Measurements from ENCODE around the gene RSPH3. TPM values are rescaled to one million over a fixed set of nuclear protein-coding genes. Genes with fewer than 3 reads are reported as not detected.

RSPH3 gene
- total and polyA plus RNA-seq, 4 donors = 1.7 to 4.6 (median 3.3) TPM

- WGBS = 93% methylated on average over 4 of the region's 4 CpGs
- Histone ChIP-seq H3K27ac (ENCODE audit: low read depth in 1 of 2, low read length in 2 of 2) (no peak overlapping the region), H3K27me3 (ENCODE audit: control insufficient read depth in 4 of 4, insufficient read depth in 4 of 4, low read length in 3 of 4) (no peaks in the 10 kb centered on the region), H3K36me3 (ENCODE audit: control insufficient read depth in 4 of 4, insufficient read depth in 3 of 4, low read depth in 1 of 4, low read length in 3 of 4) (peaks cover 0 to 2% (median 0%) of the 10 kb centered on the region in 4 donors), H3K4me1 (ENCODE audit: control insufficient read depth in 4 of 4, insufficient read depth in 4 of 4, low read length in 3 of 4) (peaks cover 3 to 13% (median 7%) of the 10 kb centered on the region in 4 donors), H3K4me3 (ENCODE audit: low read depth in 1 of 3, low read length in 3 of 3) (no peak overlapping the region), H3K9me3 (ENCODE audit: control insufficient read depth in 4 of 4, low read length in 3 of 4) (no peaks in the 10 kb centered on the region), H3K9ac (ENCODE audit: low read depth in 1 of 2, low read length in 2 of 2) (no peak overlapping the region)
- TF ChIP-seq FOXA2 (IDR thresholded peaks at IDR 0.05) (no peak), SP1 (IDR thresholded peaks at IDR 0.05) (no peak), RXRA (IDR thresholded peaks at IDR 0.05) (no peak)
- DNase-seq (ENCODE audit: low spot score) = no peak
These were observed 40.5 kb downstream of the RSPH3 start for GRCh38 chr6:158959552-158959951.

DNA sequence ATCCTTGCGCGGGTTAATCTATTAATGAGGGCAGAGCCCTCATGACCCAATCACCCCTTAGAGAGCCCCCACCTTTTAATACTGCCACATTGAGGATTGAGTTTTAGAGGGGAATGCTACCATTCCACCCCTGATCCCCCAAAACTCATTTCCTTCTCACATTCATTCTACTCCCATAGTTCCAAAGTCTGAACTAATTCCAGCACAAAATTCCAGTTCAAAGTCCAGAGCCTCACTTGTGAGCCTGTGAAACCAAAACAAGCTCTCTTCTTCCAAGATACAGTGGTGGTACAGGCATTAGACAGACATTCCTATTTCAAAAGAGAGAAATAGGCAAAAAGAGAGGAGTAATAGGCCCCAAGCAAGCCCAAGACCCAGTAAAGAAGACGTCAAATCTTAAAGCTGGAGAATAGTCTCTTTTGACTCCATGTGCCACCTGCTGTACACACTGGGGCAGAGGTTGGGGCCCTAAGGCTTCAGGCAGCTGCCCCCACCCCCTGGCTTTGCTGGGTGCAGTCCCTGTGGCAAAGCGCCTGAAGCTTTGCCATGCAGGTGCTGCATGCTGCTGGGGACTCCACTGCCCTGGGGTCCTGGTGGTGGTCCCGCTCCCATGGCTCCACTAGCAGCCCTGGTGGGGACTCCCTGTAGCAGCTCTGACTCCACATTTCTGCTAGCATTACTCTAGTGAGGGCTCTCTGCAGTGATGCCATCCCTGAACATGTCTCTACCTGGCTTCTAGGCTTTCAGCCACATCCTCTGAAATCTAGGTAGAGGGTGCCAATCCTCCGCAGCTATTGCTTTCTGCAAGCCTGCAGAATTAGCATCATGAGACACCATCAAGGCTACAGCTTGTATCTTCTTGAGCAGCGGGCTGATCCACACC lies 41.3 kb downstream of the RSPH3 start:
- H3K27ac ChIP-seq (ENCODE audit: low read depth in 1 of 2, low read length in 2 of 2) = no peak overlapping the region
- no peak for DNase-seq (ENCODE audit: low spot score)
- no peaks in the 10 kb centered on the region for H3K27me3 ChIP-seq (ENCODE audit: control insufficient read depth in 4 of 4, insufficient read depth in 4 of 4, low read length in 3 of 4)

More for the DNA sequence above, 41.3 kb downstream of the RSPH3 start:
- Histone ChIP-seq H3K9ac (ENCODE audit: low read depth in 1 of 2, low read length in 2 of 2) (no peak overlapping the region), H3K36me3 (ENCODE audit: control insufficient read depth in 4 of 4, insufficient read depth in 3 of 4, low read depth in 1 of 4, low read length in 3 of 4) (peaks cover 0 to 2% (median 0%) of the 10 kb centered on the region in 4 donors), H3K9me3 (ENCODE audit: control insufficient read depth in 4 of 4, low read length in 3 of 4) (no peaks in the 10 kb centered on the region), H3K4me1 (ENCODE audit: control insufficient read depth in 4 of 4, insufficient read depth in 4 of 4, low read length in 3 of 4) (peaks cover 3 to 13% (median 7%) of the 10 kb centered on the region in 4 donors), H3K4me3 (ENCODE audit: low read depth in 1 of 3, low read length in 3 of 3) (no peak overlapping the region)
- 89% methylated on average over 7 of the region's 7 CpGs for WGBS
- TF ChIP-seq HNF4A (conservative IDR thresholded peaks at IDR 0.05) (peak; percentile 92 to 97), JUND (IDR thresholded peaks at IDR 0.05) (no peak), RXRA (IDR thresholded peaks at IDR 0.05) (peak in 1 of 2 donors; percentile 48), FOXA2 (IDR thresholded peaks at IDR 0.05) (no peak), GABPA (IDR thresholded peaks at IDR 0.05 in 1 of 2, conservative IDR thresholded peaks at IDR 0.05 in 1 of 2) (no peak), ZBTB33 (IDR thresholded peaks at IDR 0.05) (no peak), YY1 (IDR thresholded peaks at IDR 0.05) (no peak), RAD21 (IDR thresholded peaks at IDR 0.05) (peak in 1 of 2 donors; percentile 33), SP1 (IDR thresholded peaks at IDR 0.05) (peak; percentile 88), FOXA1 (IDR thresholded peaks at IDR 0.05) (no peak), HNF4G (IDR thresholded peaks at IDR 0.05) (peak; percentile 88), MAX (IDR thresholded peaks at IDR 0.05) (no peak), TAF1 (conservative IDR thresholded peaks at IDR 0.05) (no peak), EGR1 (IDR thresholded peaks at IDR 0.05; ENCODE audit: low read depth in 2 of 2) (no peak), NR2F2 (IDR thresholded peaks at IDR 0.05) (no peak)
- TF ChIP-seq, protein P1, sequence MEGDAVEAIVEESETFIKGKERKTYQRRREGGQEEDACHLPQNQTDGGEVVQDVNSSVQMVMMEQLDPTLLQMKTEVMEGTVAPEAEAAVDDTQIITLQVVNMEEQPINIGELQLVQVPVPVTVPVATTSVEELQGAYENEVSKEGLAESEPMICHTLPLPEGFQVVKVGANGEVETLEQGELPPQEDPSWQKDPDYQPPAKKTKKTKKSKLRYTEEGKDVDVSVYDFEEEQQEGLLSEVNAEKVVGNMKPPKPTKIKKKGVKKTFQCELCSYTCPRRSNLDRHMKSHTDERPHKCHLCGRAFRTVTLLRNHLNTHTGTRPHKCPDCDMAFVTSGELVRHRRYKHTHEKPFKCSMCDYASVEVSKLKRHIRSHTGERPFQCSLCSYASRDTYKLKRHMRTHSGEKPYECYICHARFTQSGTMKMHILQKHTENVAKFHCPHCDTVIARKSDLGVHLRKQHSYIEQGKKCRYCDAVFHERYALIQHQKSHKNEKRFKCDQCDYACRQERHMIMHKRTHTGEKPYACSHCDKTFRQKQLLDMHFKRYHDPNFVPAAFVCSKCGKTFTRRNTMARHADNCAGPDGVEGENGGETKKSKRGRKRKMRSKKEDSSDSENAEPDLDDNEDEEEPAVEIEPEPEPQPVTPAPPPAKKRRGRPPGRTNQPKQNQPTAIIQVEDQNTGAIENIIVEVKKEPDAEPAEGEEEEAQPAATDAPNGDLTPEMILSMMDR (IDR thresholded peaks at IDR 0.05; ENCODE audit: low read depth, low read length, missing input control) = no peak
- TF ChIP-seq, protein P2, sequence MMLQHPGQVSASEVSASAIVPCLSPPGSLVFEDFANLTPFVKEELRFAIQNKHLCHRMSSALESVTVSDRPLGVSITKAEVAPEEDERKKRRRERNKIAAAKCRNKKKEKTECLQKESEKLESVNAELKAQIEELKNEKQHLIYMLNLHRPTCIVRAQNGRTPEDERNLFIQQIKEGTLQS (IDR thresholded peaks at IDR 0.05) = no peak
- TF ChIP-seq, protein P3, sequence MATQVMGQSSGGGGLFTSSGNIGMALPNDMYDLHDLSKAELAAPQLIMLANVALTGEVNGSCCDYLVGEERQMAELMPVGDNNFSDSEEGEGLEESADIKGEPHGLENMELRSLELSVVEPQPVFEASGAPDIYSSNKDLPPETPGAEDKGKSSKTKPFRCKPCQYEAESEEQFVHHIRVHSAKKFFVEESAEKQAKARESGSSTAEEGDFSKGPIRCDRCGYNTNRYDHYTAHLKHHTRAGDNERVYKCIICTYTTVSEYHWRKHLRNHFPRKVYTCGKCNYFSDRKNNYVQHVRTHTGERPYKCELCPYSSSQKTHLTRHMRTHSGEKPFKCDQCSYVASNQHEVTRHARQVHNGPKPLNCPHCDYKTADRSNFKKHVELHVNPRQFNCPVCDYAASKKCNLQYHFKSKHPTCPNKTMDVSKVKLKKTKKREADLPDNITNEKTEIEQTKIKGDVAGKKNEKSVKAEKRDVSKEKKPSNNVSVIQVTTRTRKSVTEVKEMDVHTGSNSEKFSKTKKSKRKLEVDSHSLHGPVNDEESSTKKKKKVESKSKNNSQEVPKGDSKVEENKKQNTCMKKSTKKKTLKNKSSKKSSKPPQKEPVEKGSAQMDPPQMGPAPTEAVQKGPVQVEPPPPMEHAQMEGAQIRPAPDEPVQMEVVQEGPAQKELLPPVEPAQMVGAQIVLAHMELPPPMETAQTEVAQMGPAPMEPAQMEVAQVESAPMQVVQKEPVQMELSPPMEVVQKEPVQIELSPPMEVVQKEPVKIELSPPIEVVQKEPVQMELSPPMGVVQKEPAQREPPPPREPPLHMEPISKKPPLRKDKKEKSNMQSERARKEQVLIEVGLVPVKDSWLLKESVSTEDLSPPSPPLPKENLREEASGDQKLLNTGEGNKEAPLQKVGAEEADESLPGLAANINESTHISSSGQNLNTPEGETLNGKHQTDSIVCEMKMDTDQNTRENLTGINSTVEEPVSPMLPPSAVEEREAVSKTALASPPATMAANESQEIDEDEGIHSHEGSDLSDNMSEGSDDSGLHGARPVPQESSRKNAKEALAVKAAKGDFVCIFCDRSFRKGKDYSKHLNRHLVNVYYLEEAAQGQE (IDR thresholded peaks at IDR 0.05) = no peak

Measured in liver (tissue), 9 donors.